HG02981 (cell line): ENCODE results near the gene MYO15B.
"Not testable (repeated sequence)": the region's sequence is repeated elsewhere in the genome, so short reads cannot be mapped to it uniquely, and the experiment has no call there.

ENCODE experiments used
- ATAC-seq: cut with Tn5 transposase; IDR thresholded peaks from one replicate; pipeline ENCODE4 v1.9.1; 2021; ENCODE audit warnings: mild to moderate bottlenecking, moderate library complexity; ENCODE audit not compliant: unreplicated experiment

MYO15B gene

DNA sequence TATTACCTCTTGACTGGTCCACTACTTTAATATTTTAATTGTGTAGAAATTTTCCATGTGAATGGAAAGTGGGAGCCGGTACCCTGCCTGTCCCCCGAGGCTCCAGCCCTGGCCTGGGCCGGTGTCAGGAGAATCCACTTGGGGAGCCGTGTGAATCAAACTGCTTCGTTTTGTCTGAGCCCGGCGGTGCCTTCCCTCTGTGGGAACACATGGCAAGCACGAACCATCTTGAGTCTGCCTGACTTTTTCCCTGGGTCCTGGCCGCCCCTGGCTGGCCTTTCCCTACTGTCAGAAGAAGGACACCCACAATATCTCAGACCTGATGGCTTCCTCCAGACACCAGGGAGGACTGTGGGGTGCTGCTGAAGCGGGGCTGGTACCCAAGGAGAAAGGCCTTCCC, 12.4 kb upstream of the MYO15B start:
- ATAC-seq: no peak

DNA sequence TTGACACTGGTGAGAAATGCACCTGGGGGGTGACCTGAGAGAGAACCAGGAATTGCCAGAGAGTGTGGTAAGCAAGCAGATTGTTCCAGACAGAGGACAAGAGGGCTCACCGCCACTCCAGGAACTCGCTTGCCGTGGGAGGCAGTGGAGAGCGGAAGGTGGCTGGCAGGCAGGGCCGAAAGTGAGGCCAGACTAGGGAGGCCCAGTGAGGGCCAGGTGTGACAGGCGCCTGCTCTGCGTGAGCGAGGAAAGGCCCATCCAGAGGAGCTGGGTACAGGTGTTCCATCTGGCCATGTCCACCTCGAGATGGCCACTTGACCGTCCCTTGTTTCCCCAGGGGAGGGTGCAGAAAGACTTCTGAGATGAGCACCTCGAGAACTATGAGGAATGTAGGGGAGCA, 11.9 kb upstream of the MYO15B start:
- ATAC-seq: no peak

DNA sequence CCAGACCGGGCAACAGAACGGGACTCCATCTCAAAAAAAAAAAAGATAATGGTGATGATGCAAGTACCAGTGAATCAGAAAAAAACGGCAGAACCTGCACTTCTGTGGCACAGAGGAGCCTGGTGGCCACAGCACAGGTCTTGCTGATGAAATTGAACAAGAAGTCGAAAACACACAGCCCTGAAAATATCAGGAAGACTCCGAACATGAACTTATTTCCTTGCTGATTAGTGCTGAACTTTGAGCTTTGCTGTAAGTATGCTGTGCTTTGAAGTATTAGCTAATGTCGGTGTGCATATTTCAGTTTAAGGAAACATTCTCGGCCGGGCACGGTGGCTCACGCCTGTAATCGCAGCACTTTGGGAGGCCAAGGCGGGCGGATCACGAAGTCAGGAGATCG, 10.9 kb upstream of the MYO15B start:
- ATAC-seq: no peak

DNA sequence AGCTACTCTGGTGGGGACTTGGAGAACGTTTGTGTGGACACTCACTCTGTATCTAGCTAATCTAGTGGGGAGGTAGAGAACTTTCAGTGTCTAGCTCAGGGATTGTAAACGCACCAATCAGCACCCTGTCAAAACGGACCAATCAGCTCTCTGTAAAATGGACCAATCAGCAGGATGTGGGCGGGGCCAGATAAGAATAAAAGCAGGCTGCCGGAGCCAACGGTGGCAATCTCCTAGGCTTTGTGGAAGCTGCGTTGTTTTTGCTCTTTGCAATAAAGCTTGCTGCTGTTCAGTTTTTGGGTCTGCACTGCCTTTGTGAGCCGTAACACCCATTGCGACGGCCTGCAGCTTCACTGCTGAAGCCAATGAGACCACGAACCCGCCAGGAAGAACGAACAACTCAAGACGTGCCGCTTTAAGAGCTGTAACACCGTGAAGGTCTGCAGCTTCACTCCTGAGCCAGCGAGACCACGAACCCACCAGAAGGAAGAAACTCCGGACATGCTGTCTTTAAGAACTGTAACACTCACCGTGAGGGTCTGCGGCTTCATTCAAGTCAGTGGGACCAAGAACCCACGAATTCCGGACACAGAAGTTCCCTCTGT, 6.4 kb upstream of the MYO15B start:
- not testable (repeated sequence) for ATAC-seq

DNA sequence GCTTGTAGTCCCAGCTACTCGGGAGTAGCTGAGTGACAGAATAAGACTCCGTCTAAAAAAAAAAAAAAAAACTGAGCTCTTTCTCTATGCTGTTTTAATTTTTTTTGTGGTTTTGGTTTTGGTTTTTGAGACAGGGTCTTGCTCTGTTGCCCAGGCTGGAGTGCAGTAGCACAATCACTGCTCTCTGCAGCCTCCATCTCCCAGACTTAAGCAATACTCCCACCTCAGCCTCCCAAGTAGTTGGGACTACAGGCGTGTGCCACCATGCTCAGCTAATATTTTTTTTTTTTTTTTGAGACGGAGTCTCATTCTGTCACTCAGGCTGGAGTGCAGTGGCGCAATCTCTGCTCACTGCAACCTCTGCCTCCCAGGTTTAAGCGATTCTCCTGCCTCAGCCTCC, 4.4 kb upstream of the MYO15B start:
- ATAC-seq: not testable (repeated sequence)

DNA sequence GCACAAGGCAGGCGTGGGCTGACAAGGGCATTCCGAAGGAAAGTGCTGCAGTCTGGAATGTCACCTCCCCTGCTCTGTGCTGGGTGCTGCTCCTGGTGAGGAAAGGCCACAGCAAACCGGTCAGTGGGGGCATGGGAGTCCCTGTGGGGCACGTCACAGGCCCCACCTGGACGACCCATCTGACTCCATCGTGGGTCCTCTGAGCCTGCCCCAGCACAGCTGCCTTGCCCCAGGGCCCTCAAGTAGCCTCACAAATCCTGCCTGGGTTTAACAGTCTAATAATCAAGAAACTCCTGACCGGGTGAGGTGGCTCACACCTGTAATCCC, 2.8 kb upstream of the MYO15B start:
- ATAC-seq: no peak

DNA sequence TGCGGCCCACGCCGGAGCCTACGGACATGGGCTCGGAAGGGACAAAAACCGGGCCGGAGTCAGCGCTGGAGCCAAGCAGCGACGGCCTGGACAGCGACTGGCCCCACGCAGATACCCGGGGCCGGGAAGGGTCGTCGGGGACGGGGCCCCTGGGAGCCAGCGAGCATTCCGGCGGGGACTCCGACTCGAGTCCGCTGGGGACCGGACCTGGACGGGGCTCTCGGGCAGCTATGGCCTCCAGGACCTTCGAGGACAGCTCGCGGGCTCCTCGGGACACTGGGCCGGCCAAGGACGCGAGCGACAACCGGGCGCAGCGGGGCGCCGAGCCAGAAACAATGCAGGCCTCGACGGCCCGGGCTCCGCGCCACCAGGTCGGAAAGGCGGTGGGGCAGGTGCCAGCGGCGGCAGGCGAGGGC, 1.0 kb downstream of the MYO15B start:
- peak; percentile 26 for ATAC-seq

DNA sequence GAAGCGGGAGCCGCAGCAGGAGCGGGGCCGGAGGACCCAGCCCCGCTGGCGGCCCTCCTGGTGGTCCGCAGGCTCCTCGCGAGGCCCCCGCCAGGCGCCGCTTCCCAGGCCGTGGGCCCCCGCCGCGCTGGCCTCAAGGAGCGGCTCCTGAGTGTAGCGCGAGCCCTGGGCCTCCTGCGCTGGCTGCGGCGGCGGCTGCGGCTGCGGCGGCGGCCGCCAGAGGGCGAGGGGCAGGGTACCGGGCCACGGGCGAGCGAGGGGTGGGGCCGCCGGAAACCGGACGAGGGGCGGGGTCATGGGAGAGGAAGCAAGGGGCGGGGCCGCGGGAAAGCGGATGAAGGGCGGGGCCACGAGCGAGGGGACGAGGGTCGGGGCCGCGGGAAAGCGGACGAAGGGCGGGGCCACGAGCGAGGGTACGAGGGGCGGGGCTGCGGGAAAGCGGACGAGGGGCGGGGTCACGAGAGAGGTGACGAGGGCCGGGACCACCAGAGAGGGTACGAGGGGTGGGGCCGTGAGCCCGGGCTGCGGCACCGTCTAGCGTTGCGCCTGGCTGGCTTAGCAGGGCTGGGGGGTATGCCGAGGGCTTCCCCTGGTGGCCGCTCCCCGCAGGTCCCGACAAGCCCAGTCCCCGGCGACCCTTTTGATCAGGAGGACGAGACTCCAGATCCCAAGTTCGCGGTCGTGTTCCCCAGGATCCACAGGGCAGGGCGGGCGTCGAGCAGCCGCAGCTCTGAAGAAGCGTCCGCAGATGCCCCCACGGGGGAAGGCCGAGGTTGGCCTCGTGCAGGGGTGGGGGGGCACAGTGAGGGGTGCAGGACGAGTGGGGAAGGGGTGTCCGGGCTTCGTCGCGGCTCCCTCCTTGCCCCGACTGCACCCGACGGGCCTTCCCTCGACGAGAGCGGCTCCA, 1.7 kb downstream of the MYO15B start:
- ATAC-seq: peak; percentile 73

DNA sequence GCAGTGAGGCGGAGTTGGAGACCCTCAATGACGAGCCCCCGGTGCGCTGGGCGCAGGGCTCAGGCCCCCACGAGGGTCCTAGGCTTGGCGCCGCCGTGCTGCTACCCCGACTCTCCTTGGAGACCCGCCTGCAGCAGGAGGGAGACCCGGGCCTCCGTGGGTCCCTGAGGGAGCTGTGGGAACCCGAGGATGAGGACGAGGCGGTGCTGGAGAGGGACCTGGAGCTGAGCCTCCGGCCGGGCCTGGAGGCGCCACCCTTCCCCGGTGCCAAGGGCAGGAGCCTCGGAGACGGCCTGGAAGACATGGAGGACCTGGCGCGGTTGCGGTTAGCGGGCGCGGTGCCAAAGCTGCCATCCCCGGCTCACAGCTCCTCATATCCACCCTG, 2.3 kb downstream of the MYO15B start:
- no peak for ATAC-seq

DNA sequence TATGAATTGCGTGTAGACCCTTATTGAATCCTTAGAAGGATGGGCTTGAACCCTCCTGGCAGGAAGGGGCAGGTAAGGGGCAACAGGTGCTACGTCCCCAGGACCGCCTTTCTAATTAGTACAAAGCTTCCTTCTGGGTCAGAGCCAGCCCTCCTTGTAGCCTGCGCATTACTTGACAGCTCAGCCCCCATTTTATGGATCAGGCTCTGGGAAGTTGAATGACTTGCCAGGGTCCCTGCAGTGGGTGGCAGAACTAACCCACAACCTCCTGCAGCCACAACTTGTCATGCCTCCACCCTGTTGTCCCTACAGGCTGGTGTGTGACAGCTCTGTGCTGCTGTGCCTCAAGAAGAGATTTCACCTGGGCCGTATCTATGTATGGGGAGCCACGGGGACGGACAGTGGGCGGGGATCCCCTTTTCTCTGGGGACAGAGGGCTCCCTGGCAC, 2.7 kb downstream of the MYO15B start:
- no peak for ATAC-seq

DNA sequence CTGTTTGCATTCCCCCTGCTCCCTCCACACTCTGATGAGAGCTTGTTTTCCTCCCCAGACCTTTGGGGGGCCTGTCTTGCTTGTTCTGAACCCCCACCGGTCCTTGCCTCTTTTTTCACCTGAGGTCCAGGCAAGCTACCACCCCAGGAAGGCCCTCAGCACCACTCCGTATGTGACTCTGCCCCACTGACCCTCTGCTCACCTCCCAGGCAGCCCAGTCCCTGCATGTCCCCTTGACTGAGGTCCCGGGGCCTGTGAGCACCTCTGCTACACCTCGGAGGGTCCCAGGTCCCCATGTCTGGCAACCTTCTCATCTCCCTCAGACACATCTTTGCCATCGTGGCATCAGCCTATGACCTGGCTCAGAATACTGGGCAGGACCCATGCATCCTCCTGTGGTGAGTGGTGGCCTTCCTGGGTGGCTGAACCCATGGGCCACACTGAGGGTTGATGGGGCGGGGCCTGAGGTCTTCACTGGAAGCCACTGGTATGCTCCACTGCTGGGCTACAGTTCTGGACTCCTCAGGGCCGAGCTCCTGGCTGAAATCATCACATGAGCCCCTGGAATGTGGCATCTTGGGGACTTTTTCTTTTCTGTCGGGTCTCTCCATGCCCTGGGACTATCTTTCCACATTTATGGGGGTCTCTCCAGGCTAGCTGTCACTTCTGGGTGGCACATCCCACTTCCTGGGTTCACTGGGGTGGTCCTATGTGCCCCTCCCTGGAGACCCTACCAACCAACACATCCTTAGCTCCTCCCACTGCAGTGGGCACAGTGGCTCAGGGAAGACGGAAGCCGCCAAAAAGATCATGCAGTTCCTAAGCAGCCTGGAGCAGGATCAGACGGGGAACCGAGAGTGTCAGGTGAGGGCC, 3.5 kb downstream of the MYO15B start:
- no peak for ATAC-seq

DNA sequence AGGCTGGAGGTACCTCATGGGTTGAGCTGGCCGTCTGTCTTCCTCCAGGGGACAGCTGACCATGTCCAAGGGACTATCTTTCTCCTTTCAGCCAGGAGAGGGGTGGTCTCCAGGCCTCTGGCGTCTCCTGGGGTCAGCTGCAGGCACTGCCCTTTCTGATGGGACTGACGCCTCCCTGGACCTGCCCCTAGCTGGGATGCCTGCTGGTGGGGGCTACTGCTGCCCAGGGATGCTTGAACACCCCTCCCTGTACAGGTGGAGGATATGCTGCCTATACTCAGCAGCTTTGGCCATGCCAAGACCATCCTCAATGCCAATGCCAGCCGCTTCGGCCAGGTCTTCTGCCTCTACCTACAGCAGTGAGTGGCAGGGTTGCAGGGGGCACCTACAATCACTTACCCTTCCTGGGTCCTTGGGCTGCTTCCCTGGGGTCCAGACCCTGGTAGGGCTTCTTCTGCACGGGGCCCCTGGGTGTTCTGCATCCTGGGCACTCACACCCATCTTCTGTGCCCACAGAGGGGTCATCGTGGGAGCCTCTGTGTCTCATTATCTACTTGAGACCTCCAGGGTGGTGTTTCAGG, 4.2 kb downstream of the MYO15B start:
- no peak for ATAC-seq

DNA sequence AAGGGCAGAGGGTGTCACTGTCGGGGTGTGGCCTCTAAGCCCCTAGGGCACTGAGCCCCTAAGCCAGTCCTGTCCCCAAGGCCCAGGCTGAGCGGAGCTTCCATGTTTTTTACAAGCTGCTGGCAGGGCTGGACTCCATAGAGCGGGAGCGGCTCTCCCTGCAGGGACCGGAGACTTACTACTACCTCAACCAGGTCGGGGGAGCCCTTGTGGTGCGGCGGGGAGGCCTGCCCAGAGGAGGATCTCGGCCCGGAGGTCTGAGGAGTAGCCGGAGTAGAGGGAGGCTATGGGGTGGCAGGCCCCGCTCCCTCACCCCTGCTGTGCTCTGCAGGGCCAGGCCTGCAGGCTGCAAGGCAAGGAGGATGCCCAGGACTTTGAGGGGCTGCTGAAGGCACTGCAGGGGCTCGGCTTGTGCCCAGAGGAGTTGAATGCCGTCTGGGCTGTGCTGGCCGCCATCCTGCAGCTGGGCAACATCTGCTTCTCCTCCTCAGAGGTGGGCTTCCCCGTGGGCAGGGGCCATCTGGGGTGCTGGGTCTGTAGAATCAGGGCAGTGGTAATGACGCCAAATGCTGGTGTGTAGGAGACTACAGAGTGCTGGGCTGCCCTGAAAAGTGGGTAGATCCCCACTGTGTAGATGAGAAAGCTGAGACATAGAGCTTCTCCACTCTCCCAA, 4.9 kb downstream of the MYO15B start:
- no peak for ATAC-seq

DNA sequence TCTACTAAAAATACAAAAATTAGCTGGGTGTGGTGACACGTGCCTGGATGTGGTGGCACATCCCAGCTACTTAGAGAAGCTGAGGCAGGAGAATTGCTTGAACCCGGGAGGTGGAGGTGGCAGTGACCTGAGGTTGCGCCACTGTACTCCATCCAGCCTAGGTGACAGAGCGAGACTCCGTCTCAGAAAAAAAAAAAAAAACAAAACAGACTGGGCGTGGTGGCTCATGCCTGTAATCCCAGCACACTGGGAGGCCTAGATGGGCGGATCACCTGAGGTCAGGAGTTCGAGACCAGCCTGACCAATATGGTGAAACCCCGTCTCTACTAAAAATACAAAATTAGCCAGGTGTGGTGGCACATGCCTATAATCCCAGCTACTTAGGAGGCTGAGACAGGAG, 5.8 kb downstream of the MYO15B start:
- not testable (repeated sequence) for ATAC-seq

DNA sequence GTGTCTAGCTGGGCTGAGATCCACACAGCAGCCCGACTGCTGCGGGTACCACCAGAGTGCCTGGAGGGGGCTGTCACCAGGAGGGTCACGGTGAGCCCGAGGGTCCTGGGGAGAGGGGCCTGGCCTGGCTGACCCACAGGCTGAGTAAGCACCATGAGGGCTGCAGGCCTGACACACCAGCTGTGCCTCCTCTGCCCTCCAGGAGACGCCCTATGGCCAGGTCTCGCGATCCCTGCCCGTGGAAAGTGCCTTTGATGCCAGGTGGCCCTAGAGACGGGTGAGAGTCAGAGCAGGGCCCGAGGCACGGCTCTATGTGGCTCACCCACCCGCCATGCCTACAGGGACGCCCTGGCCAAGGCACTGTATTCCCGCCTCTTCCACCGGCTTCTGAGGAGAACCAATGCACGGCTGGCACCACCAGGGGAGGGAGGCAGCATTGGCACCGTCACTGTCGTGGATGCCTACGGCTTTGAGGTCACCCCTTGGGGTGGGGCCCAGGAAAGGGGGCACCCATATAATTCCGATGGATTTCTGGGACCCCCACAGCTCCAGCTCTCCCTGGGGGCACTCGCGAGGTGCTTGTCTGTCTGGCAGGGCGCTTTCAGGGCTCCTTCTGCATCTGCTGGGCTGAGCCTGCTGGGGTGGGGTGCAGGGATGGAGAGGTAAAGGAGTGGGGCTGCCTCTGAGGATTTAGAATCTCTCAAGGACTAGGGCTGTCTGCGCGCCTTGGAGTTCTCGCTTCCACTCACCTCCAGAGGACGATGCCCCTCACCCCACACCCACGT, 7.1 kb downstream of the MYO15B start:
- no peak for ATAC-seq

DNA sequence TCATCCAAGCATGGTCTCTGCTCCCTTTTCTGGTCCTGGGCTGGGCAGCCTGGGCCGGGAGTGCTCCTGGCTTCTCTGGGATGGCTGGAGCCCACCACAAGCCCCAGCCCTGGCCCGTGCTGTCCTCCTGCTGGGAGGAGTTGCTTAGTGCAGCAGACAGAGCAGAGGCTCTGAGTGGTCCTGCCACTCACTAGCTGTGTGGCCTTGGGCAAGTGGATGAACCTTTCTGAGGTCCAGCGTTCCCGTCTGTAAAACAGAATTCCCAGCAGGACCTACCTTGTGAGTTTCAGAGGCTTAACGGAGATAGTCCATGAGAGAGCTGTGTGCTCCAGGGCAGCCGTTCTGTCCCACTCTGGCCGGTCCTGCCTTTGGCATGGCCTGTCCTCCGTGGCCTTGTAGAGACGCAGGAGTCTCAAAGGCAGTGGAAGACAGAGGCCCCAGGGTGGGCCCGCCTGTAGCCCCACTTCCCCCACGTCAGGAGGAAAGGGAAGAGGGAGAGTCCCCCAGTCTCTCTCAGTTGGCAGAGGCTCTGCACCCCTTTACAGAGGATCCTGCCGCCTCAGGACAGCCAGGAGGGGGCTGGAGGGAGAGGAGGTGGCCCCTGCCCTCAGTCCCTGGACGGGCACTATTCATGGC, 7.8 kb downstream of the MYO15B start:
- ATAC-seq: no peak

DNA sequence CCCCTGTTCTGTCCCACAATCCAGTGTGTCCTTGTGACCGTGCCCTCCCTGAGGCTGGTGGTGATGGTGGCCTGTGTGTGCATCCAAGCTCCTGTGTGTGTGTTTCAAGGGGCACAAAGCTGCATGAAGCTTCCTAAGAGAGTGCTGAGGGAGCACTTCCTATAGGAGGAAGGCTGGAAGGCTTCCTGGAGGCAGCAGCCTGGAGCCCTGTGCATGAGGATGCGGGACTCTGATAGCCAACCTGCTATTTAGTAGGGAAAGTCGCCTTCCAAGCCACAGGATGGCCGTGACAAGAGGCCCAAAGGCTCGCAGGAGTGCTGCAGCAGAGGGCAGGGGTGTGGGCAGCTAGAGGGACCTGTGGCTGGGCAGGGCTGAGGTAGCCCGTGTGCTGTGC, 8.3 kb downstream of the MYO15B start:
- no peak for ATAC-seq

DNA sequence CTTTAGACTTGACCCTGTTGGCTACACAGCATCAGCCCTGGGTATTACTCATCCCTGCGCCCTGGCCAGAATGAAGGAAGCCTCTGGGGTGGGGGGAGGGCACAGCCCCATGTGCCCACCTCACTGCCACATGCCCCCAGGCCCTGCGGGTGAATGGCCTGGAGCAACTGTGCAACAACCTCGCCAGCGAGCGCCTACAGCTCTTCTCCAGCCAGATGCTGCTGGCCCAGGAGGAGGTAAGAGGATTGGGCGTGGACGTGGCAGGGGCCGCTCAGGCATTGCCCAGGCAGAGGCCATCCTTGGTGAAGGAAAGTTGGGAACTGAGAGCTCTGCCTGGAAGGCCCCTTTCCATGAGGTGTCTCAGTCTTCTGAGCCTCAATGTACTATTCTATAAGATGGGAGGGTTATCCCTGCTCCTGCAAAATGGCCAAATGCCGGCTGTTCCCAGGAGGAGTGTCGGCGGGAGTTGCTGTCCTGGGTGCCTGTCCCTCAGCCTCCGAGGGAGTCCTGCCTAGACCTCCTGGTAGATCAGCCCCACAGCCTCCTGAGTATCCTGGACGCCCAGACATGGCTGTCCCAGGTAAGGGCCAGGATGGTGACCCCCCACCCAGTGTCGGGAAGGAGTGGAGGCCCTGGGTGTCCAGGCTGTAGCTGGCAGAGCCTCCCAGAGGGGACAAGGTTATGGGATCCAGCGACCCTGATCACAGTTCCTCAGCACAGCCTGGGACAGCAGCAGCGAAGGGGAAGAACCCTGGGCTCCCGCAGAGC, 8.9 kb downstream of the MYO15B start:
- ATAC-seq: no peak
